CD4-positive, alpha-beta T cell treated with Interleukin-15 for 1 hour (primary cell): Measurements from ENCODE around the gene PFKFB1.
"Not testable (repeated sequence)": the region's sequence is repeated elsewhere in the genome, so short reads cannot be mapped to it uniquely, and the experiment has no call there.

ENCODE experiments used
- DNase-seq: peaks from one replicate; pipeline ENCODE4 v3.0.0-alpha.2; 2020

The PFKFB1 gene

GRCh38 chrX:54992911-54993622 is 921 bp downstream of the PFKFB1 start:
- DNase-seq, result no peak

- DNase-seq, result no peak
Observed at GRCh38 chrX:54991706-54992105, 2.3 kb downstream of the PFKFB1 start.

GRCh38 chrX:54983306-54983705 is 10.7 kb downstream of the PFKFB1 start:
- DNase-seq, result not testable (repeated sequence)

GRCh38 chrX:54980334-54980733 is 13.7 kb downstream of the PFKFB1 start:
- no peak for DNase-seq

GRCh38 chrX:54979432-54979831 is 14.6 kb downstream of the PFKFB1 start:
- no peak for DNase-seq

GRCh38 chrX:54978448-54978847 is 15.5 kb downstream of the PFKFB1 start:
- no peak for DNase-seq

GRCh38 chrX:54977387-54977786 is 16.6 kb downstream of the PFKFB1 start:
- DNase-seq, result no peak

- DNase-seq, result no peak
Observed at GRCh38 chrX:54964766-54965497, 29.1 kb downstream of the PFKFB1 start.

GRCh38 chrX:54961750-54962149 is 32.2 kb downstream of the PFKFB1 start:
- DNase-seq, result no peak

- no peak for DNase-seq
Observed at GRCh38 chrX:54950730-54951375, 43.1 kb downstream of the PFKFB1 start.

GRCh38 chrX:54945224-54945623 is 48.8 kb downstream of the PFKFB1 start:
- no peak for DNase-seq

GRCh38 chrX:54944816-54945215 is 49.2 kb downstream of the PFKFB1 start:
- no peak for DNase-seq

- DNase-seq, result no peak
Observed at GRCh38 chrX:54937416-54937815, 56.6 kb downstream of the PFKFB1 start.

GRCh38 chrX:54935306-54935705 is 58.7 kb downstream of the PFKFB1 start:
- no peak for DNase-seq

- DNase-seq, result no peak
Observed at GRCh38 chrX:54934890-54935289, 59.1 kb downstream of the PFKFB1 start.

- DNase-seq, result no peak
Observed at GRCh38 chrX:54934058-54934457, 59.9 kb downstream of the PFKFB1 start.

GRCh38 chrX:54933150-54933826 is 60.7 kb downstream of the PFKFB1 start:
- DNase-seq, result no peak

- no peak for DNase-seq
Observed at GRCh38 chrX:54931107-54931506, 62.9 kb downstream of the PFKFB1 start.

GRCh38 chrX:54930291-54931049 is 63.5 kb downstream of the PFKFB1 start:
- no peak for DNase-seq

GRCh38 chrX:54928876-54929275 is 65.1 kb downstream of the PFKFB1 start:
- DNase-seq, result no peak

GRCh38 chrX:54926978-54927377 is 67.0 kb downstream of the PFKFB1 start:
- DNase-seq, result no peak

GRCh38 chrX:54923376-54923775 is 70.6 kb downstream of the PFKFB1 start:
- no peak for DNase-seq

- DNase-seq, result no peak
Observed at GRCh38 chrX:54922547-54922946, 71.4 kb downstream of the PFKFB1 start.
